GM12878 (cell line): Measurements from ENCODE around the gene MGAT4C. TPM values are rescaled to one million over a fixed set of nuclear protein-coding genes. Genes with fewer than 3 reads are reported as not detected.

ENCODE experiments used
- ATAC-seq: fragments of 200-7000 bp; cut with Tn5 transposase; 3 replicates; pipeline ENCODE4 v1.9.1; 2020; ENCODE audit warnings: mild to moderate bottlenecking, moderate library complexity
- BruUV-seq: library from RNA; stranded (reverse); fragments of 400-500 nt; replicated peaks from 2 replicates; lab custom pipeline; 2021; lab: Mats Ljungman, UMichigan
- CTCF ChIA-PET: fragments of 300-600 bp; sonication (Branson Sonifier 250); formaldehyde crosslinking; extraction: SDS; loops from one replicate; lab custom pipeline; 2021; ENCODE audit warnings: inconsistent platforms; lab: Yijun Ruan, JAX
- POLR2A ChIA-PET: fragments of 350-600 bp; formaldehyde crosslinking; extraction: SDS; loops from one replicate; lab custom pipeline; 2021; ENCODE audit warnings: inconsistent platforms; lab: Charles Lee
- RAD21 ChIA-PET: fragments of 300-600 bp; sonication (Branson Sonifier 250); formaldehyde crosslinking; loops from one replicate; lab custom pipeline; 2023; ENCODE audit warnings: antibody characterized with exemption; ENCODE audit not compliant: unreplicated experiment; lab: Charles Lee
- SMC1A ChIA-PET: fragments of 300-600 bp; sonication (Branson Sonifier 250); formaldehyde crosslinking; loops from one replicate; lab custom pipeline; 2023; ENCODE audit not compliant: unreplicated experiment, uncharacterized antibody; lab: Charles Lee
- DNase-seq: peaks from one replicate; pipeline ENCODE4 v3.0.0-alpha.2; 2011; ENCODE audit warnings: low read depth, low spot score
- FAIRE-seq: peaks from 3 replicates; lab custom pipeline; 2011; peaks lifted over from hg19 to GRCh38; lab: Jason Lieb, UNC
- H2AFZ ChIP-seq: 2 replicates; pipeline ENCODE4 v1.6.0; 2011; ENCODE audit warnings: low read depth, low read length, control low read depth; ENCODE audit not compliant: control insufficient read depth
- H3K27ac ChIP-seq: 2 replicates; pipeline ENCODE4 v1.5.1; 2011; ENCODE audit warnings: control low read depth; ENCODE audit not compliant: control insufficient read depth, insufficient read depth
- H3K27me3 ChIP-seq, 2 experiments: replicated peaks in 1 of 2; 2 replicates each; pipeline versions ENCODE4 v1.6.0 to v1.6.1; 2011; ENCODE audit warnings: low read length in 1 of 2; ENCODE audit not compliant: control insufficient read depth in 2 of 2, insufficient read depth in 2 of 2
- H3K36me3 ChIP-seq, 2 experiments: 2 replicates each; pipeline ENCODE4 v1.5.1; 2011; ENCODE audit warnings: low read length in 1 of 2; ENCODE audit not compliant: control insufficient read depth in 2 of 2, insufficient read depth in 2 of 2
- H3K4me1 ChIP-seq: 2 replicates; pipeline ENCODE4 v1.6.1; 2011; ENCODE audit warnings: mild to moderate bottlenecking, low read length, moderate library complexity, mixed read lengths; ENCODE audit not compliant: control insufficient read depth, insufficient read depth
- H3K4me2 ChIP-seq: 2 replicates; pipeline ENCODE4 v1.6.0; 2011; ENCODE audit warnings: control low read depth; ENCODE audit not compliant: control insufficient read depth, insufficient read depth
- H3K4me3 ChIP-seq: fragments of 200-600 bp; sonication (generic); 2 replicates; pipeline ENCODE4 v1.5.1; 2016
- H3K79me2 ChIP-seq: 2 replicates; pipeline ENCODE4 v1.6.0; 2011; ENCODE audit warnings: low read length; ENCODE audit not compliant: control insufficient read depth, insufficient read depth
- H3K9ac ChIP-seq: 2 replicates; pipeline ENCODE4 v1.8.0; 2011; ENCODE audit warnings: low read length, control low read depth, mixed read lengths; ENCODE audit not compliant: control insufficient read depth, insufficient read depth
- H3K9me3 ChIP-seq: replicated peaks from 3 replicates; pipeline ENCODE4 v1.5.1; 2011; ENCODE audit warnings: mild to moderate bottlenecking, low read length; ENCODE audit not compliant: control insufficient read depth, insufficient read depth
- H4K20me1 ChIP-seq: 2 replicates; pipeline ENCODE4 v1.6.0; 2011; ENCODE audit not compliant: control insufficient read depth, insufficient read depth
- BCL3 ChIP-seq: IDR thresholded peaks from 2 replicates; pipeline ENCODE4 v1.6.1; 2011; ENCODE audit warnings: borderline replicate concordance, low read depth, mild to moderate bottlenecking, moderate library complexity, low read length; ENCODE audit not compliant: insufficient read depth, poor library complexity, severe bottlenecking
- CBFB ChIP-seq: IDR thresholded peaks from 2 replicates; pipeline ENCODE4 v1.6.1; 2016; ENCODE audit warnings: antibody characterized with exemption, low read depth
- EP300 ChIP-seq, 2 experiments: fragments of 150-350 bp in 1 of 2; IDR thresholded peaks; 2 replicates each; pipeline ENCODE4 v1.6.1; 2011 to 2012; ENCODE audit warnings: low read depth in 2 of 2, low read length in 2 of 2, borderline replicate concordance in 1 of 2, improper control_type of control experiment in 1 of 2, inconsistent platforms in 1 of 2; ENCODE audit not compliant: control insufficient read depth in 1 of 2
- HDGF ChIP-seq: fragments of 450-650 bp; IDR thresholded peaks from 2 replicates; pipeline ENCODE4 v1.6.1; 2016; ENCODE audit warnings: antibody characterized with exemption
- IKZF1 ChIP-seq: fragments of 450-650 bp; conservative IDR thresholded peaks from 2 replicates; pipeline ENCODE4 v1.6.1; 2017; ENCODE audit warnings: antibody characterized with exemption, mild to moderate bottlenecking
- POU2F2 ChIP-seq: IDR thresholded peaks from 3 replicates; pipeline ENCODE4 v1.6.1; 2011; ENCODE audit warnings: low read depth, mild to moderate bottlenecking, low read length, borderline replicate concordance
- RB1 ChIP-seq: fragments of 450-650 bp; formaldehyde crosslinking; IDR thresholded peaks from 2 replicates; pipeline ENCODE4 v1.6.1; 2017; ENCODE audit warnings: mild to moderate bottlenecking, borderline replicate concordance
- RCOR1 ChIP-seq: conservative IDR thresholded peaks from 2 replicates; pipeline ENCODE4 v1.6.1; 2012; ENCODE audit warnings: low read depth, low read length, improper control_type of control experiment
- REST ChIP-seq: IDR thresholded peaks from 2 replicates; pipeline ENCODE4 v1.6.1; 2012; ENCODE audit warnings: mild to moderate bottlenecking, low read depth, low read length
- ZBTB33 ChIP-seq: fragments of 450-650 bp; IDR thresholded peaks from 2 replicates; pipeline ENCODE4 v1.6.1; 2017; ENCODE audit warnings: mild to moderate bottlenecking
- WGBS: methylation state at CpG from one replicate; pipeline ENCODE4 v1.1.6; 2016; ENCODE audit warnings: low lambda C conversion rate; ENCODE audit not compliant: insufficient replicate concordance, insufficient coverage; ENCODE audit errors: missing lambda C conversion rate; 5-methylcytosine and 5-hydroxymethylcytosine counted together
- in situ Hi-C: fragments of 300-500 bp; cut with MboI; formaldehyde crosslinking; loops from 9 replicates; pipeline ENCODE4 v1.14.3; 2018; ENCODE audit warnings: mixed read lengths
- intact Hi-C: fragments of 100-400 bp; cut with micrococcal nuclease; formaldehyde crosslinking; loops from one replicate; pipeline ENCODE4 v1.14.2; 2022; ENCODE audit not compliant: unreplicated experiment
- polyA plus RNA-seq, 11 experiments: library from polyadenylated mRNA; depleted of rRNA in 4 of 11; unstranded in 6 of 11; stranded (reverse) in 5 of 11; fragments of >200 nt; fragmentation: Nextera tagmentation in 4 of 11; fragmentation: Illumina TruSeq in 1 of 11; extraction: Ambion mirVana in 4 of 11; extraction: Trizol in 1 of 11; gene quantifications; 1 replicate in 1 of 11; 2 replicates in 10 of 11; pipeline versions ENCODE4 v1.2.1 to v1.2.3, GENCODE V29; 2011 to 2016; ENCODE audit warnings: inconsistent platforms in 2 of 11, missing spikeins in 2 of 11, low read depth in 1 of 11
- total RNA-seq, 4 experiments: library from RNA; depleted of rRNA in 3 of 4; stranded (reverse); fragments of >200 nt in 3 of 4; fragmentation: Illumina TruSeq in 1 of 4; extraction: Trizol in 1 of 4; gene quantifications; 2 replicates each; pipeline versions ENCODE4 v1.2.1 to v1.2.3, GENCODE V29; 2013 to 2021

Gene MGAT4C
- total and polyA plus RNA-seq, 10 of the 15 experiments (the other 5 are each of a cell fraction or from before 2014, with no cell fraction given) = not detected

- H3K27me3 ChIP-seq = no peaks in the 10 kb centered on the region
- no peak overlapping the region for H3K4me2 ChIP-seq
- CTCF ChIA-PET = no interaction called here
- TF ChIP-seq IKZF1 (no peak), RCOR1 (no peak), EP300 (IDR thresholded peaks at IDR 0.05; ENCODE audit: borderline replicate concordance in 1 of 2, control insufficient read depth in 1 of 2, low read depth in 2 of 2, low read length in 2 of 2) (no peak), POU2F2 (no peak), BCL3 (no peak), ZBTB33 (no peak), RB1 (no peak), HDGF (no peak), CBFB (no peak), REST (no peak)
- TF ChIP-seq, all 136 proteins: peak for 0
- FAIRE-seq (no peak), ATAC-seq (no peak), DNase-seq (no peak)
- ChIA-PET RAD21 (no interaction called here), POLR2A (no interaction called here), SMC1A (no interaction called here)
- 28% methylated on average over 12 of the region's 12 CpGs for WGBS
- Histone ChIP-seq H2AFZ (no peak overlapping the region), H3K36me3 (no peaks in the 10 kb centered on the region), H3K79me2 (no peaks in the 10 kb centered on the region), H3K9ac (no peak overlapping the region), H3K27ac (no peak overlapping the region), H3K4me1 (no peaks in the 10 kb centered on the region), H3K4me3 (no peak overlapping the region), H4K20me1 (no peaks in the 10 kb centered on the region), H3K9me3 (no peaks in the 10 kb centered on the region)
- in situ Hi-C loops (no loop called here), intact Hi-C loops (no loop called here)
- BruUV-seq = no TSS peak
These were observed 308.9 kb downstream of the MGAT4C start for GRCh38 chr12:85947286-85947685.
